IPS-15b (cell line): ENCODE measurements around the gene ELOVL2.
"Not testable (repeated sequence)": the region's sequence is repeated elsewhere in the genome, so short reads cannot be mapped to it uniquely, and the experiment has no call there.

Experiments
- H3K27me3 ChIP-seq: one replicate; pipeline ENCODE4 v1.6.1; 2013; ENCODE audit warnings: low read length; ENCODE audit not compliant: control insufficient read depth, insufficient read depth
- H3K36me3 ChIP-seq: one replicate; pipeline ENCODE4 v1.6.1; 2013; ENCODE audit warnings: low read length; ENCODE audit not compliant: control insufficient read depth, insufficient read depth
- H3K4me1 ChIP-seq: one replicate; pipeline ENCODE4 v1.6.1; 2013; ENCODE audit warnings: mild to moderate bottlenecking, low read length; ENCODE audit not compliant: control insufficient read depth, insufficient read depth
- H3K4me3 ChIP-seq: one replicate; pipeline ENCODE4 v1.5.1; 2013; ENCODE audit warnings: low read depth, low read length
- H3K9ac ChIP-seq: one replicate; pipeline ENCODE4 v1.6.1; 2013; ENCODE audit warnings: low read depth, mild to moderate bottlenecking, low read length
- H3K9me3 ChIP-seq: one replicate; pipeline ENCODE4 v1.6.1; 2013; ENCODE audit warnings: mild to moderate bottlenecking, low read length; ENCODE audit not compliant: control insufficient read depth, insufficient read depth

Gene ELOVL2

DNA sequence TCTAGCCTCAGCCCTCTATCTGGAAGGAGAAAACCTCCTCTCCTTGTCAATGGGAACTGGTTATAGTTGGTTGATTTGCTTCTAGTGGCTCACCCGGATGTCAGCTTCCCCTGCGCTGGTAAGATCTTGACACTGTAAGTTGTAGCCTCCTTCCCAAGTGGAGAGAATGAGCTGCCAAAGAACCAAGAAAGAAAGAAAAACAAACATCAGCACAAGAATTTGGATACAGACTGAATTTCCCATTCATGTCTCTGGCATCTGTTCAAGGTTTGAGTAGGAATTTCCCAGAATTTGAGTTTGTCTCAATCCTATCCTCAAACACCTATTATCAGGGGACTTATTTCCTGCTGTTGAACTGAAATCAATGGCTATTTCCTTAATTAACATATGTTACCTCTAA, 44.1 kb downstream of the ELOVL2 start:
- no peak overlapping the region for H3K4me3 ChIP-seq
- H3K36me3 ChIP-seq: no peaks in the 10 kb centered on the region
- no peak overlapping the region for H3K9ac ChIP-seq
- H3K27me3 ChIP-seq: no peaks in the 10 kb centered on the region
- peaks cover 6% of the 10 kb centered on the region for H3K4me1 ChIP-seq
- no peaks in the 10 kb centered on the region for H3K9me3 ChIP-seq

DNA sequence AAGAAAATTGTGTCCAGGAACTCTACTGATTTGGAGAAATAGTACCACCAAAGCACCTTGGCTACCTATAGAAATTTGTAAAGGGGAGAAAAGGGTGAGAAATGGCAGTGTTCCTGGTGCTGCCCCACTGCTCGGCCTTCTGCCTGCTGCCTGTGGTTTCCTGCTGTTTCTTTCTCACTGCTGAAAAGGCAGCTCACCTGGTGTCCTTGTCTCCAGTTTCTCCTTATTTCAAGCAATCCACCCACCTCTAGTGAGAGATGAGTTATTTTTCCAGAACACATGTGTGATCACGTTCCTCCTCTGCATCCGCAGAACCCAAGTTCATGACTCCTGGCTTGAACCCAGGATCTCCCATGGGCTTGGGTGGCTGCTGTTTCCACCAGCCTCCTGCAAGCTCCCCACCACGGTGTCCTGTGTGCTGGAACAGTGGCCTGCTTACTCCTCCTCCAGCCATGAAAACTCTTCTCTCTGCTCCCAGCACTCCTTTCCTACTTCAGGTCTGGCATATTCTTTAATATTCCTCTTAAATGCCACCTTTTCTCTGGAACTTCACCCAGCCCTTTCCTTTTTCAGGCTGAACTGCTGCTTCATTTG, 48.9 kb downstream of the ELOVL2 start:
- H3K4me3 ChIP-seq: no peak overlapping the region
- no peaks in the 10 kb centered on the region for H3K36me3 ChIP-seq
- H3K9ac ChIP-seq: no peak overlapping the region
- H3K9me3 ChIP-seq: no peaks in the 10 kb centered on the region
- H3K4me1 ChIP-seq: peaks cover 9% of the 10 kb centered on the region
- H3K27me3 ChIP-seq: no peaks in the 10 kb centered on the region

- Histone ChIP-seq H3K4me3 (no peak overlapping the region), H3K36me3 (no peaks in the 10 kb centered on the region), H3K4me1 (peaks cover 9% of the 10 kb centered on the region), H3K27me3 (no peaks in the 10 kb centered on the region), H3K9ac (no peak overlapping the region), H3K9me3 (no peaks in the 10 kb centered on the region)
Observed at GRCh38 chr6:10993896-10994295, 50.2 kb downstream of the ELOVL2 start.

GRCh38 chr6:10991115-10991514, 53.0 kb downstream of the ELOVL2 start:
- Histone ChIP-seq H3K9me3 (no peaks in the 10 kb centered on the region), H3K4me3 (no peak overlapping the region), H3K4me1 (peaks cover 9% of the 10 kb centered on the region), H3K9ac (no peak overlapping the region), H3K36me3 (no peaks in the 10 kb centered on the region), H3K27me3 (no peaks in the 10 kb centered on the region)

- no peaks in the 10 kb centered on the region for H3K27me3 ChIP-seq
- no peaks in the 10 kb centered on the region for H3K9me3 ChIP-seq
- H3K4me3 ChIP-seq: no peak overlapping the region
- H3K9ac ChIP-seq: no peak overlapping the region
- H3K4me1 ChIP-seq: no peaks in the 10 kb centered on the region
- H3K36me3 ChIP-seq: no peaks in the 10 kb centered on the region
Observed at GRCh38 chr6:10989587-10989986, 54.5 kb downstream of the ELOVL2 start.

DNA sequence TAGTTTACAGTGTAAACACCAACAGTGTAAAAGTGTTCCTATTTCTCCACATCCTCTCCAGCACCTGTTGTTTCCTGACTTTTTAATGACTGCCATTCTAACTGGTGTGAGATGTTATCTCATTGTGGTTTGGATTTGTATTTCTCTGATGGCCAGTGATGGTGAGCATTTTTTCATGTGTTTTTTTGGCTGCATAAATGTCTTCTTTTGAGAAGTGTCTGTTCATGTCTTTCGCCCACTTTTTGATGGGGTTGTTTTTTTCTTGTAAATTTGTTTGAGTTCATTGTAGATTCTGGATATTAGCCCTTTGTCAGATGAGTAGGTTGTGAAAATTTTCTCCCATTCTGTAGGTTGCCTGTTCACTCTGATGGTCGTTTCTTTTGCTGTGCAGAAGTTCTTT, 59.1 kb downstream of the ELOVL2 start:
- H3K9ac ChIP-seq, H3K4me1 ChIP-seq, H3K4me3 ChIP-seq, H3K27me3 ChIP-seq, H3K9me3 ChIP-seq, H3K36me3 ChIP-seq: not testable (repeated sequence)

GRCh38 chr6:10981409-10981808, 62.7 kb downstream of the ELOVL2 start:
- no peaks in the 10 kb centered on the region for H3K36me3 ChIP-seq
- no peak overlapping the region for H3K4me3 ChIP-seq
- no peaks in the 10 kb centered on the region for H3K27me3 ChIP-seq
- H3K4me1 ChIP-seq: no peaks in the 10 kb centered on the region
- no peak overlapping the region for H3K9ac ChIP-seq
- no peaks in the 10 kb centered on the region for H3K9me3 ChIP-seq

GRCh38 chr6:10979603-10980002, 64.5 kb downstream of the ELOVL2 start:
- no peaks in the 10 kb centered on the region for H3K27me3 ChIP-seq
- no peak overlapping the region for H3K9ac ChIP-seq
- no peaks in the 10 kb centered on the region for H3K36me3 ChIP-seq
- no peaks in the 10 kb centered on the region for H3K9me3 ChIP-seq
- H3K4me1 ChIP-seq: no peaks in the 10 kb centered on the region
- no peak overlapping the region for H3K4me3 ChIP-seq

DNA sequence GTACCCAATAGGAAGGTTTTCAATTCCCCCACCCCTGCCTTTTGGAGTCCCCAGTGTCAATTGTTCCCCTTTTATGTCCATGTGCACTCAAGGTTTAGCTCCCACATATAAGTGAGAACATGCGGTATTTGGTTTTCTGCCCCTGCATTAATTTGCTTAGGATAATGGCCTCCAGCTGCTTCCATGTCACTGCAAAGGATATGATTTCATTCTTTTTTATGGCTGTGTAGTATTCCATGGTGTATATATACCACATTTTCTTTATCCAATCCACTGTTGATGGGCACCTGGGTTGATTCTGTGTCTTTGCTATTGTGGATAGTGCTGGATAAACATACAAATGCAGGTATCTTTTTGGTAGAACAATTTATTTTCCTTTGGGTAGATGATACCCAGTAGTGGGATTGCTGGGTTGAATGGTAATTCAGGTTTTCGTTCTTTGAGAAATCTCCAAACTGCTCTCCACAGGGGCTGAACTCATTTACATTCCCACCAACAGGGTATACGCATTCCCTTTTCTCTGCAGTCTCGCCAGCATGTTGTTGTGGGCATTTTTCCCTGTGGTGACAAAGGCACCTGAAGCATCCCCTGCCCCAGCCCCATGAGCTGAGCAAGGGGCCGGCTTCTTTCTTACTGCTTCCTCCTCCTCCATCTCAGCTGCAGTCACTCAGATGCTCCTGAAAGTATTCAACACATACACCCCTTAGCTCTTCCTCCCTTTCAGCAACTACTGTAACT, 66.7 kb downstream of the ELOVL2 start:
- Histone ChIP-seq H3K9ac (no peak overlapping the region), H3K4me1 (no peaks in the 10 kb centered on the region), H3K27me3 (no peaks in the 10 kb centered on the region), H3K36me3 (no peaks in the 10 kb centered on the region), H3K4me3 (no peak overlapping the region), H3K9me3 (no peaks in the 10 kb centered on the region)

DNA sequence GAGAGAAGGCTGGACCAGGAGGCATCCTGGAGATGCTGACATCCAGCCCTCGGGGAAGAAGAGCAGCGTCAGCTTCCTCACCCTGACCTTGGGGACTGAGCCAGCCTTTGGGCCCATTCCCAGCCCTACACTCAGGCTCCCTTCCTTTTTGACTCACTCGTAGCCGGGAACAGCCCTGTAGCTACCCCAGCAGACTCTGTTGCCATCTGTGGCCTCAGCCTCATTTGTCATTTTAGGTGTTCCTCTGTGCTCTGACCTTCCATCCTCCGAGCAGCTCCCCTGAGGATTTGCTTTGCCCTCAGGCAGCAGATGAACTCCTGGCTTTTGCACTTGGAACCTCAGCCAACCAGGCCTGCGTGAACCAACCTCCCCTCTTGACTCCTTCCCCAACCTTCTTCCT, 67.5 kb downstream of the ELOVL2 start:
- Histone ChIP-seq H3K9me3 (no peaks in the 10 kb centered on the region), H3K27me3 (no peaks in the 10 kb centered on the region), H3K4me1 (no peaks in the 10 kb centered on the region), H3K36me3 (no peaks in the 10 kb centered on the region), H3K9ac (no peak overlapping the region), H3K4me3 (no peak overlapping the region)

DNA sequence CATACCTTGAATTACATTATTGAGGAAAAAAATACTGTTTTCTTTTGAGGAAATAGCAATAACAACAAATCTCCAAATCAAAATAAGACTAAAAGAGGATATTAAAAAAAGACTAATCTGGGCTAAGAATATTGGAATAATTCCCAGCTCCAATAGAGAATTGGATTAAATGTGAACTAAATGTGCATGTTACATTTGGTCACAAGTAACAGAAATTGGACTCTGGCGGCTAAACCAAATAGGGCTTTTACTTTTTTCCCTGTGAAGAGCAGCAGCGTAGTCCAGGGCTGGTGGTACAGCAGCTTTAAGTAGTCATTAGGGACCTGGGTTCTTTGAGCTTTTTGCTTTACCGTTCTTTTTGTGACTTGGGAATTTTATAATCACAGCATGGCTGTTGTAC, 71.9 kb downstream of the ELOVL2 start:
- Histone ChIP-seq H3K36me3 (no peaks in the 10 kb centered on the region), H3K4me1 (no peaks in the 10 kb centered on the region), H3K9me3 (no peaks in the 10 kb centered on the region), H3K27me3 (no peaks in the 10 kb centered on the region), H3K9ac (no peak overlapping the region), H3K4me3 (no peak overlapping the region)

GRCh38 chr6:10970731-10971130, 73.4 kb downstream of the ELOVL2 start:
- Histone ChIP-seq H3K4me3 (no peak overlapping the region), H3K9ac (no peak overlapping the region), H3K4me1 (no peaks in the 10 kb centered on the region), H3K36me3 (no peaks in the 10 kb centered on the region), H3K27me3 (no peaks in the 10 kb centered on the region), H3K9me3 (no peaks in the 10 kb centered on the region)
